ENCODE measurements around the gene IBA57. TPM values are rescaled to one million over a fixed set of nuclear protein-coding genes. Genes with fewer than 3 reads are reported as not detected.

Gene IBA57
- total RNA-seq: 3.9 and 7.0 TPM in 2 replicates

DNA sequence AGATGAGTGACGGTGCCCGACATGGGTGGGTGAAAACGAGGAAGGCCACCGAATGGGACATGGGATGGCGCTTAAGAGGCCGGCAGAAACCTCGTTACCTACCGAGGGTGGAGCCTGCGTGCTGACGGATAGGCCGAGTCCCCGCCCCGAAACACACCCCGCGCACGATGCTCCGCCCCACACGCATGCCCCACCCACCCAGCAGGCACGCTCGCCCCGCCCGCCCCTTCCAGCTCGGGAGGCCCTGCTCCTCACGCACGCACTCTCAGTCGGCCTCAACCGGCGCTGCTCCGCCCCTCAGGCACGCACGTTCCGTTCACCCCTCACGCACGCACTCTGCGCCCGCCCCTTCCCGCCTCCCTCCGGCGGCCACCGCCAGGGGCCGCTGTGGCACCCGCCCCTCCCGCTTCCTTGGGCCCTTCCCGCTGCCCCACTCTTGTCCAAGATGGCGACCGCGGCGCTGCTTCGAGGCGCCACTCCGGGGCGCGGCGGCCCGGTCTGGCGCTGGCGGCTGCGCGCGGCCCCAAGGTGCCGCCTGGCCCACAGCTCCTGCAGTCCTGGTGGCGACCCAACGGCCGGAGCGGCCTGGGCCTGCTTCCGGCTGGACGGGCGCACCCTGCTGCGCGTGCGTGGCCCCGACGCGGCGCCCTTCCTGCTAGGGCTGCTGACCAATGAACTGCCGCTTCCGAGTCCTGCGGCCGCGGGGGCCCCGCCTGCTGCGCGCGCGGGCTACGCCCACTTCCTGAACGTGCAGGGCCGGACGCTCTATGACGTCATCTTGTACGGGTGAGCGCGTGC, at the start of gene IBA57:
TSS of gene IBA57 (plus strand) at position 433 of the 798 bp plus-strand sequence. CDS start at position 446, 13 bp downstream.

DNA sequence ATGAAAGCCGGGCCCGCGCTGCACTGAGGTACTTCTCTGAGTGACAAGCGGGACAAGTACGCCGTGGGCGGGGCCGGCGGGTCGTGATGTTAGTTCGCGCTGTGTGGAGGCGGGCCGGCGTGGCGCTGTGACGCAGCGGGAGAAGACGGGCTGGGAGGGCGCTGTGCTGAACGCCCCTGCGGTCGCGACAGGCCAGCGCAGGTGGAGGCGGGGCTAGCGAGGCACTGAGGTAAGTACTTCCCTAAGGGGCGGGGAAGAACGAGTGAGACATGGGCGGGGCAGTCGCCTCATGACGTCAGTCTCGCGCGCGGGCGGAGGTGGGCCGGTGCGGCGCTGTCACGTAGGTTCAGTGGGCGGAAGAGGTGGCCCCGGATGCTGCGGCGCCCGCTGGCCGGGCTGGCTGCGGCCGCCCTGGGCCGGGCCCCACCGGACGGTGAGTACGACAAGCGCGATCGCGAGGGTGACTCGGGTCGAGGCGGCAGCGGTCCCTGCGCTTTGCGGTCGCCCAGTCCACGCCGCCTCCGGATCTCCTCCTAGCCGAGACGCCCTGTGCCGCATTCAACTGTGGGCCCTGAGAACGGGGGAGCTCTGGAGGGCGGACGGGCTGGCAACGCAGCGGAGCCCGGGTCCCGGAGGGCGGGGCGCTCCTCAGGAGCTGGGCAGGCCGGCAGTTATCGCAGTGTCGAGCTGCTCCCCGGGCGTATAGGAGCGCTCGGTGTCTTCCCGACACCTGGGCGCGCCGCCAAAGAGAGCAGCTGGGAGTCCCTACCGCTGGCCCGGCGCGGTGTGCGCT, 25.5 kb upstream of the IBA57 start, which contains the start of gene GUK1:
TSS of gene GUK1 (plus strand) at position 349 of the 793 bp plus-strand sequence. CDS start at position 373, 24 bp downstream.

DNA sequence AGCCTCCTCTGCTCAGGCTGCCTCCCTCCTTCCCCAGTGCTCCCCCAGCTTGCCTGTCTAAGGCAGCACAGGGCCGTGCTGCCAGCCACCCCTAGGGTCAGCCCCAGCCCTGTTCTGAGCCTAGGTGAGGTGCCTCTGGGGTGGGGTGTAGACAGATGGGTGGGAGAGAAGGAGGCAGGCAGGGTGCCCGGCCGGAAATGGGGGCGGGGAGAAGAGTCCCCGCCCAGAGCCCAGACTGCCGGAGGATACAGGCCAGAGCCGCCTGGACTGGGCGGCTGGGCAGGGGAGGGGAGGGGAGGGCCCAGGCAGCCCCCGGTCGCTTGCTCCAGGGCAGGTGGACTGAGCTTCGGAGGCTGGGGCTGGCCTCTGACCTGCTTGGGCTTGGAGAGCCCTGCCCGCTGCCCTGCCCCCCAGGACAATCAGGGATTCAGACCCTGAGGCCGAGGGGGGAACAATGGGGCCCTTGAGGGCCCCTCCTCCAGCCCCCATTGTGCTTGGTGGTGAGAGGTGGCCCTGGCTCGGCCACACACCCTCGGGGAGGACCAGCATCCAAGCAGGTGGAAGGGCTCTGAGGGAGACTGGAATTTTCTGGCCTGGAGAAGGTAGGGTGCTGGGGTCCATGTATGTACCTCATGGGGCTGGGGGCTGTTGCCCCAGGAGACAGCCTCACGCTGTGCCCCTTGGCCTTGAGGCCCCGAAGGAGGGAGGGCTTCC, 16.0 kb upstream of the IBA57 start, which contains the start of gene GJC2:
TSS of gene GJC2 (plus strand) at position 525 of the 714 bp plus-strand sequence. CDS start 7,829 bp downstream, outside the sequence.

DNA sequence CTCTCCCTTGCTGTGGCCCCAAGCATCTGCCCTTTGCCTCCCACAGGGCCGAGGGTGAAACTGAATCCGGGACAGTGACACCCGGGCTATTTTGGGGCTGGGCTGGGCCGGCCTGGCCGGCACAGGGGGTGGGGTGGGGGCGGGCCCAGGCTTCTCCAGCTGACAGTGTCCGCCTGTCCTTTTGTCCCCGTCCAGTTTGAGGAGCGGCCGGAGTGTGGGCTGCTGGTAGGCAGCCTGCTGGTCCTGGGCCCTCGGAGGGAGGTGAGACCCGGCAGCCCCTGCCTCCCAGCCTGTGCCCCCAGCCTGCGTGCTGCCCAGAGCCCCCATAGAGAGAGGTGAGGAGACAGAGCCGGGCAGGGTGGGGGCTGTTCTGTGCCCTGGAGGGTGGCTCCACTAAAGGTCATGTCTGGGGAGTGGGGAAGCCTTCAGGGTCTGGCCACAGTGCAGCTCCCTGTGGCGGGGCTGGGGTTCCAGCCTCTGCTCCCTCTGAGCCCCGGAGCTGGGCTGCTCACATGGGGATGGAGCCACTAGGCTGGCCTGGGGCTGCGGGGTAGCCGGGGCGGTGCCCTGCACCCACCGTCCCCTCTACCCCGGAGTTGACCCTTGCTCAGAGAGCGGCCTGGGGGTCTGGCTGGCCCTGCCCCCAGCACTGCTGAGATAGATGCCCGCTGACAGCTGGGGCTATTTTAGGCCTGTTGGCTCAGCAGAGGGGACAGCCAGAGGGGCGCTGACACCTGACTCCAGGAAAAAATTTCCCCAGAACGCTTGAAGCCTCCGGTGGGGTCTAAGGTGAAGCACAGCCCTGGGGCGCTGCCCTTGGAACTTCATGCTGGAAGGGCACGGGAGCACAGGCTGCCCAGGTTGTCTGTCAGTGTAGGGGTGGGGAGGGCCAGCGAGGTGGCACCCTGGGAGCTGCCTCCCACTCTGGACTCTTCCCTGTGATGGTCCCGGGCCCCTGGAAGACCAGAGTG, 42.5 kb downstream of the IBA57 start, which contains the start of gene OBSCN:
TSS of gene OBSCN (plus strand) at position 194 of the 971 bp plus-strand sequence. CDS start 3,740 bp downstream, outside the sequence.

Other genes starting within 250 kb of the IBA57 start
- gene WNT9A, start 217.9 kb upstream of the IBA57 start, total RNA-seq: 1.9 and 3.2 TPM in 2 replicates
- gene WNT3A, start 158.8 kb upstream of the IBA57 start, total RNA-seq: under 0.01 TPM in 1 of 2 replicates, not detected in the other
- gene ARF1, start 83.1 kb upstream of the IBA57 start, total RNA-seq: 201 and 208 TPM in 2 replicates
- gene C1orf35, start 62.5 kb upstream of the IBA57 start, total RNA-seq: 11.3 and 13.7 TPM in 2 replicates
- 61.8 and 71.3 TPM in 2 replicates for gene MRPL55, start 56.5 kb upstream of the IBA57 start, total RNA-seq
- 409 and 561 TPM in 2 replicates for gene GUK1, start 25.5 kb upstream of the IBA57 start, total RNA-seq
- 1.7 TPM in 2 replicates for gene GJC2, start 15.9 kb upstream of the IBA57 start, total RNA-seq
- 5.3 and 15.7 TPM in 2 replicates for gene OBSCN, start 42.2 kb downstream of the IBA57 start, total RNA-seq
- gene TRIM11, start 241.0 kb downstream of the IBA57 start, total RNA-seq: 27.2 and 31.5 TPM in 2 replicates